Mesothelial cell of epicardium (in vitro differentiated cells): ENCODE data around the gene PHAF1. TPM values are rescaled to one million over a fixed set of nuclear protein-coding genes. Genes with fewer than 3 reads are reported as not detected.

Experiments used
- DNase-seq, 2 experiments: peaks; one replicate each; pipeline ENCODE4 v3.0.0; 2021; ENCODE audit warnings: low spot score in 2 of 2; ENCODE audit not compliant: unreplicated experiment in 2 of 2
- H3K27ac Mint-ChIP-seq: 2 replicates; pipeline ENCODE4 v1.8.0; 2021; ENCODE audit warnings: mixed read lengths
- H3K27me3 Mint-ChIP-seq: 2 replicates; pipeline ENCODE4 v1.8.0; 2021; ENCODE audit warnings: low read depth, mixed read lengths
- H3K36me3 Mint-ChIP-seq: 2 replicates; pipeline ENCODE4 v1.8.0; 2021; ENCODE audit warnings: mixed read lengths
- H3K4me1 Mint-ChIP-seq: 2 replicates; pipeline ENCODE4 v1.8.0; 2021; ENCODE audit warnings: mixed read lengths
- H3K4me3 Mint-ChIP-seq: 2 replicates; pipeline ENCODE4 v1.8.0; 2021; ENCODE audit warnings: mild to moderate bottlenecking, moderate library complexity, mixed read lengths
- H3K9me3 Mint-ChIP-seq: 2 replicates; pipeline ENCODE4 v1.8.0; 2021; ENCODE audit warnings: mixed read lengths
- CTCF ChIP-seq: fragments of 200-600 bp; sonication (generic); IDR thresholded peaks from one replicate; pipeline ENCODE4 v1.5.0; 2021; ENCODE audit warnings: antibody characterized with exemption; ENCODE audit not compliant: unreplicated experiment
- total RNA-seq: library from RNA; stranded (reverse); gene quantifications from 3 replicates; pipeline ENCODE4 v1.2.1, GENCODE V29; 2021

Gene PHAF1
- total RNA-seq, 1 donor from 2014 or later = 20.9 TPM

- no peak for DNase-seq
- Mint-ChIP-seq H3K9me3 (no peaks in the 10 kb centered on the region), H3K36me3 (no peaks in the 10 kb centered on the region), H3K4me3 (no peak overlapping the region), H3K27me3 (peaks cover 13% of the 10 kb centered on the region), H3K27ac (no peak overlapping the region), H3K4me1 (peaks cover 17% of the 10 kb centered on the region)
- no peak for TF ChIP-seq CTCF
Measured at GRCh38 chr16:67186550-67186950, 76.8 kb downstream of the PHAF1 start.

GRCh38 chr16:67187175-67187890 is 77.6 kb downstream of the PHAF1 start:
- H3K9me3 Mint-ChIP-seq = no peaks in the 10 kb centered on the region
- peaks cover 20% of the 10 kb centered on the region for H3K4me1 Mint-ChIP-seq
- H3K27me3 Mint-ChIP-seq = peaks cover 13% of the 10 kb centered on the region
- H3K27ac Mint-ChIP-seq = no peak overlapping the region
- H3K4me3 Mint-ChIP-seq = no peak overlapping the region
- DNase-seq = no peak
- H3K36me3 Mint-ChIP-seq = no peaks in the 10 kb centered on the region
- no peak for TF ChIP-seq CTCF

GRCh38 chr16:67188323-67188722 is 78.6 kb downstream of the PHAF1 start:
- DNase-seq = no peak
- Mint-ChIP-seq H3K4me3 (no peak overlapping the region), H3K9me3 (no peaks in the 10 kb centered on the region), H3K27ac (no peak overlapping the region), H3K36me3 (no peaks in the 10 kb centered on the region), H3K4me1 (peaks cover 28% of the 10 kb centered on the region), H3K27me3 (peaks cover 13% of the 10 kb centered on the region)
- TF ChIP-seq CTCF = no peak

GRCh38 chr16:67188798-67189197 is 79.1 kb downstream of the PHAF1 start:
- Mint-ChIP-seq H3K9me3 (no peaks in the 10 kb centered on the region), H3K4me3 (no peak overlapping the region), H3K4me1 (peaks cover 32% of the 10 kb centered on the region), H3K27ac (no peak overlapping the region), H3K36me3 (no peaks in the 10 kb centered on the region), H3K27me3 (peaks cover 13% of the 10 kb centered on the region)
- DNase-seq = no peak
- TF ChIP-seq CTCF = no peak

- no peak for DNase-seq
- Mint-ChIP-seq H3K4me3 (no peak within 1 kb of the TSS), H3K36me3 (peaks cover 2% of the 10 kb centered on the region), H3K4me1 (peaks cover 29% of the 10 kb centered on the region), H3K9me3 (no peaks in the 10 kb centered on the region), H3K27me3 (peaks cover 9% of the 10 kb centered on the region), H3K27ac (no peak within 1 kb of the TSS)
- no peak for TF ChIP-seq CTCF
Measured at GRCh38 chr16:67190041-67190440, 80.3 kb downstream of the PHAF1 start, which contains the start of gene EXOC3L1. EXOC3L1 (minus strand) TSS chr16:67190136; CDS start chr16:67189676, 460 bp downstream.
